GM12891 (cell line): ENCODE results near the gene LAMTOR5.

Experiments
- PAX5 ChIP-seq: IDR thresholded peaks from 2 replicates; pipeline ENCODE4 v1.6.1; 2011; ENCODE audit warnings: low read length, moderate library complexity, mild to moderate bottlenecking; ENCODE audit not compliant: insufficient read depth, severe bottlenecking
- POLR2A ChIP-seq: IDR thresholded peaks from 2 replicates; pipeline ENCODE4 v1.6.1; 2011; ENCODE audit warnings: low read depth, low read length, control low read depth
- POLR2AphosphoS5 ChIP-seq: IDR thresholded peaks from 2 replicates; pipeline ENCODE4 v1.6.1; 2011; ENCODE audit warnings: low read depth, low read length, control low read depth
- POU2F2 ChIP-seq: IDR thresholded peaks from 2 replicates; pipeline ENCODE4 v1.6.1; 2011; ENCODE audit warnings: low read depth, mild to moderate bottlenecking, control low read depth, low read length, moderate library complexity
- SPI1 ChIP-seq: IDR thresholded peaks from 2 replicates; pipeline ENCODE4 v1.6.1; 2011; ENCODE audit warnings: low read depth, low read length, control low read depth
- TAF1 ChIP-seq: IDR thresholded peaks from 2 replicates; pipeline ENCODE4 v1.6.1; 2011; ENCODE audit warnings: low read depth, low read length, control low read depth

DNA sequence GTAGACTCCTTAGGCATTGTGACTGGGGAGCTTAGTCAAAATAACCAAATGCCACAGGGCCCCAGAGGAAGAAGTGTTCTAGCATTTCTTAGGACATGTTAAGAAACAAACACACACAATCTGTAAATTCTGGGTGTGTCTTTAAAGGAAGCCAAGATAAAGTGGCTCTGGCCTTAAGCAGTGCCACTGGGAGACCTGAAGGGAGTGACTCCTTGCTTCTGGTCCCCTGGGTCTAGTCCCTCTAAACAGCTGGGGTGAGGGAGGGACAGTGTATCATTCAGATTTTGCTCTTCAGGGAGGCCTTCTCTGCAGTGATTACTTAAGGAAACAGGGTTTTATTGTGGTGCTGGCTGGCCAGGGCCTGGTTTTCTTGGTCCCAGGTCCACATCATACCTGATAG lies 34.4 kb upstream of the LAMTOR5 start:
- TF ChIP-seq POLR2AphosphoS5, result no peak
- TF ChIP-seq POLR2A, result no peak
- no peak for TF ChIP-seq TAF1
- TF ChIP-seq SPI1, result no peak
- no peak for TF ChIP-seq POU2F2
- no peak for TF ChIP-seq PAX5
